ENCODE results near the gene CEP131.
"Not testable (repeated sequence)": the region's sequence is repeated elsewhere in the genome, so short reads cannot be mapped to it uniquely, and the experiment has no call there.

Gene CEP131

GRCh38 chr17:81238490-81238814 is 15.7 kb upstream of the CEP131 start:
- DNase-seq, result no peak

- DNase-seq, result no peak
These were observed 15.1 kb upstream of the CEP131 start for GRCh38 chr17:81237591-81238489.

GRCh38 chr17:81236784-81237183 is 14.0 kb upstream of the CEP131 start:
- DNase-seq, result no peak

- DNase-seq, result no peak
These were observed 13.3 kb upstream of the CEP131 start for GRCh38 chr17:81235822-81236740.

- DNase-seq, result no peak
These were observed 12.4 kb upstream of the CEP131 start for GRCh38 chr17:81234940-81235821.

- no peak for DNase-seq
These were observed 11.7 kb upstream of the CEP131 start for GRCh38 chr17:81234506-81234855.

- no peak for DNase-seq
These were observed 11.2 kb upstream of the CEP131 start for GRCh38 chr17:81233811-81234505.

- no peak for DNase-seq
These were observed 10.6 kb upstream of the CEP131 start for GRCh38 chr17:81233316-81233715.

GRCh38 chr17:81232616-81233241 is 10.0 kb upstream of the CEP131 start:
- no peak for DNase-seq

GRCh38 chr17:81231766-81232581 is 9.2 kb upstream of the CEP131 start:
- DNase-seq, result no peak

- no peak for DNase-seq
These were observed 8.4 kb upstream of the CEP131 start for GRCh38 chr17:81231121-81231645.

- no peak for DNase-seq
These were observed 7.5 kb upstream of the CEP131 start for GRCh38 chr17:81230043-81230820.

- no peak for DNase-seq
These were observed 6.8 kb upstream of the CEP131 start for GRCh38 chr17:81229666-81229920.

- DNase-seq, result no peak
These were observed 6.3 kb upstream of the CEP131 start for GRCh38 chr17:81228834-81229665.

GRCh38 chr17:81228420-81228819 is 5.7 kb upstream of the CEP131 start:
- DNase-seq, result no peak

GRCh38 chr17:81227630-81228029 is 4.9 kb upstream of the CEP131 start:
- DNase-seq, result not testable (repeated sequence)

GRCh38 chr17:81223762-81224130 is 981 bp upstream of the CEP131 start:
- DNase-seq, result no peak

- no peak for DNase-seq
These were observed 202 bp downstream of the CEP131 start for GRCh38 chr17:81222620-81222905.

GRCh38 chr17:81221842-81222619 is 734 bp downstream of the CEP131 start:
- no peak for DNase-seq

All from fibroblast of upper back skin (primary cell).